ENCODE results near the gene MYOM1. TPM values are rescaled to one million over a fixed set of nuclear protein-coding genes. Genes with fewer than 3 reads are reported as not detected.

Gene MYOM1
- total and polyA plus RNA-seq, 2 donors (not counting 3 experiments of a cell fraction or from before 2014, with no cell fraction given): 0.08 TPM; not detected in 1

- no peak for DNase-seq (ENCODE audit: low read depth, low spot score)
- peaks cover 3% of the 10 kb centered on the region for H3K9me1 ChIP-seq (replicated peaks; ENCODE audit: control insufficient read depth, extremely low read depth, insufficient read depth, low read length)
- no peak for FAIRE-seq
- H3K4me2 ChIP-seq (ENCODE audit: insufficient read depth, low read length): peak overlapping the region; percentile 49
- intact Hi-C loops (cut with micrococcal nuclease) (no loop called here), dilution Hi-C loops (cut with MboI; ENCODE audit: extremely low pct_ligation_motif_present, low sequenced_read_pairs) (loop anchor here (25.0 kb wide), 1 partner anchor 193 kb away; the partner anchor contains the start of gene TGIF1)
- peaks cover 100% of the 10 kb centered on the region for H3K79me2 ChIP-seq (ENCODE audit: control insufficient read depth, insufficient read depth, low read length)
- no peaks in the 10 kb centered on the region for H3K9me3 ChIP-seq (replicated peaks; ENCODE audit: control insufficient read depth, insufficient read depth, low read length)
- CTCF ChIA-PET: no interaction called here
- H3K36me3 ChIP-seq (ENCODE audit: control insufficient read depth in 2 of 2, extremely low read depth in 1 of 2, insufficient read depth in 2 of 2, low read length in 2 of 2): peaks cover 6 to 16% of the 10 kb centered on the region in 2 experiments
- H3K4me3 ChIP-seq (replicated peaks in 1 of 3; ENCODE audit: insufficient read depth in 1 of 3, low read depth in 1 of 3, low read length in 3 of 3): no peak overlapping the region
- no TSS peak for BruUV-seq (replicated peaks)
- peak overlapping the region; percentile 12 for H3K27ac ChIP-seq (ENCODE audit: insufficient read depth, low read depth, low read length)
- no peak overlapping the region for H2AFZ ChIP-seq (ENCODE audit: low read depth, low read length)
- peaks cover 61% of the 10 kb centered on the region for H4K20me1 ChIP-seq (replicated peaks; ENCODE audit: control insufficient read depth, extremely low read depth, insufficient read depth, low read length)
- H3K9ac ChIP-seq (replicated peaks; ENCODE audit: extremely low read depth, insufficient read depth, low read length): no peak overlapping the region
- peaks cover 59% of the 10 kb centered on the region for H3K4me1 ChIP-seq (ENCODE audit: control insufficient read depth, extremely low read depth, insufficient read depth, low read length)
- POLR2A ChIA-PET: no interaction called here
- TF ChIP-seq GATA2 (IDR thresholded peaks at IDR 0.05; ENCODE audit: insufficient read depth, insufficient read length, low read depth, low read length) (peak; percentile 33), MYC (IDR thresholded peaks at IDR 0.05; ENCODE audit: low read depth, low read length) (no peak), POLR2A (IDR thresholded peaks at IDR 0.05; ENCODE audit: low read depth, low read length) (no peak), EZH2 (IDR thresholded peaks at IDR 0.05; ENCODE audit: borderline replicate concordance, low read depth, low read length, severe bottlenecking) (no peak), POLR2AphosphoS5 (IDR thresholded peaks at IDR 0.05; ENCODE audit: insufficient read depth, low read depth, low read length) (no peak)
- no peaks in the 10 kb centered on the region for H3K27me3 ChIP-seq (ENCODE audit: control insufficient read depth in 2 of 2, insufficient read depth in 2 of 2, low read length in 2 of 2)
Measured at GRCh38 chr18:3269241-3269913, 49.6 kb upstream of the MYOM1 start.

- Histone ChIP-seq H3K79me2 (ENCODE audit: control insufficient read depth, insufficient read depth, low read length) (peaks cover 100% of the 10 kb centered on the region), H3K4me1 (ENCODE audit: control insufficient read depth, extremely low read depth, insufficient read depth, low read length) (peaks cover 62% of the 10 kb centered on the region), H3K9ac (replicated peaks; ENCODE audit: extremely low read depth, insufficient read depth, low read length) (no peak overlapping the region), H4K20me1 (replicated peaks; ENCODE audit: control insufficient read depth, extremely low read depth, insufficient read depth, low read length) (peaks cover 60% of the 10 kb centered on the region), H3K4me2 (ENCODE audit: insufficient read depth, low read length) (peak overlapping the region; percentile 52), H2AFZ (ENCODE audit: low read depth, low read length) (no peak overlapping the region), H3K4me3 (replicated peaks in 1 of 3; ENCODE audit: insufficient read depth in 1 of 3, low read depth in 1 of 3, low read length in 3 of 3) (no peak overlapping the region), H3K27ac (ENCODE audit: insufficient read depth, low read depth, low read length) (no peak overlapping the region), H3K27me3 (ENCODE audit: control insufficient read depth in 2 of 2, insufficient read depth in 2 of 2, low read length in 2 of 2) (no peaks in the 10 kb centered on the region), H3K9me1 (replicated peaks; ENCODE audit: control insufficient read depth, extremely low read depth, insufficient read depth, low read length) (peaks cover 3% of the 10 kb centered on the region), H3K9me3 (replicated peaks; ENCODE audit: control insufficient read depth, insufficient read depth, low read length) (no peaks in the 10 kb centered on the region), H3K36me3 (ENCODE audit: control insufficient read depth in 2 of 2, extremely low read depth in 1 of 2, insufficient read depth in 2 of 2, low read length in 2 of 2) (peaks cover 0 to 8% of the 10 kb centered on the region in 2 experiments)
- DNase-seq (ENCODE audit: low read depth, low spot score): no peak
- FAIRE-seq: no peak
- dilution Hi-C loops (cut with MboI; ENCODE audit: extremely low pct_ligation_motif_present, low sequenced_read_pairs): loop anchor here (25.0 kb wide), 1 partner anchor 194 kb away; the partner anchor contains the start of gene TGIF1
- BruUV-seq (replicated peaks): no TSS peak
- ChIA-PET CTCF (no interaction called here), POLR2A (no interaction called here)
- TF ChIP-seq, protein P1, sequence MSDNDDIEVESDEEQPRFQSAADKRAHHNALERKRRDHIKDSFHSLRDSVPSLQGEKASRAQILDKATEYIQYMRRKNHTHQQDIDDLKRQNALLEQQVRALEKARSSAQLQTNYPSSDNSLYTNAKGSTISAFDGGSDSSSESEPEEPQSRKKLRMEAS (IDR thresholded peaks at IDR 0.05; ENCODE audit: insufficient read depth, insufficient read length): no peak
- no peak for TF ChIP-seq FOS (IDR thresholded peaks at IDR 0.05; ENCODE audit: borderline replicate concordance, insufficient read depth, low read length)
- no peak for TF ChIP-seq GATA2 (IDR thresholded peaks at IDR 0.05; ENCODE audit: insufficient read depth, insufficient read length, low read depth, low read length)
- no peak for TF ChIP-seq MYC (IDR thresholded peaks at IDR 0.05; ENCODE audit: low read depth, low read length)
- TF ChIP-seq POLR2AphosphoS5 (IDR thresholded peaks at IDR 0.05; ENCODE audit: insufficient read depth, low read depth, low read length): no peak
- TF ChIP-seq POLR2A (IDR thresholded peaks at IDR 0.05; ENCODE audit: low read depth, low read length): no peak
- no peak for TF ChIP-seq CTCF (IDR thresholded peaks at IDR 0.05; ENCODE audit: extremely low read depth in 1 of 2, insufficient read depth in 1 of 2, low read depth in 1 of 2, low read length in 2 of 2)
- TF ChIP-seq EZH2 (IDR thresholded peaks at IDR 0.05; ENCODE audit: borderline replicate concordance, low read depth, low read length, severe bottlenecking): no peak
- no peak for TF ChIP-seq JUN (IDR thresholded peaks at IDR 0.05; ENCODE audit: borderline replicate concordance, insufficient read depth, insufficient read length, low read depth)
- intact Hi-C loops (cut with micrococcal nuclease): no loop called here
Measured at GRCh38 chr18:3268306-3268705, 48.5 kb upstream of the MYOM1 start.
